Occipital lobe (tissue), 2 donors: Measurements from ENCODE around the gene SCN4B. TPM values are rescaled to one million over a fixed set of nuclear protein-coding genes. Genes with fewer than 3 reads are reported as not detected.

Experiments used
- DNase-seq: peaks from one replicate; lab custom pipeline; 2025; lab: John Stamatoyannopoulos, UW
- total RNA-seq: library from RNA; depleted of rRNA; stranded (reverse); fragments of >200 nt; gene quantifications from one replicate; pipeline ENCODE4 v1.2.3, GENCODE V29; 2014

SCN4B gene
- total RNA-seq, 1 donor from 2014 or later = 12.2 TPM

DNA sequence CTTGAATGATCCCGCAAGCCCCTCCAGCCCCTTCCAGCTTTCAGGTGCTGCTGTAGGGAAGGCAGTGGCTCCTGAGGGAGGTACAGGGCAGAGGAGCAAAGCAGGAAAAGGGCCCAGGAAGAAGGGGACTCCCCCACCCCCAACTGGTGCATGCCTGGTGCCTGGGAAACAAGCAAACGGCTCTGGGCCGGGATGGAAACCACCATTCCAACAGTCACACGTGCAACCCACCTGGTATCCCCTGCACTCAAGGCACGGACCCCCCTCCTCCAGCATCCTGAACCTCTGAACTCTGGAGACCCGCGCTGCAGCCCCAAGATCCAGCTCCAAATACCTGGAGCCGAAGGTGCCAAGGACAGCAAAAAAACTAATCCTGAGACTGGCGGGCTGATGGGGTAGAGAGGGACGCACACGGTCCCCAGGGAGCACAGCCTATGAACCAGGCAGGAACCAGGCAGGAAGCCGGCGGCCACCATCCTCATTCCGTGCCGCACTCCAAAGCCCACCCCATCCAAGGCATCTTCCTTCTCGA, 537 bp downstream of the SCN4B start:
- DNase-seq = no peak

DNA sequence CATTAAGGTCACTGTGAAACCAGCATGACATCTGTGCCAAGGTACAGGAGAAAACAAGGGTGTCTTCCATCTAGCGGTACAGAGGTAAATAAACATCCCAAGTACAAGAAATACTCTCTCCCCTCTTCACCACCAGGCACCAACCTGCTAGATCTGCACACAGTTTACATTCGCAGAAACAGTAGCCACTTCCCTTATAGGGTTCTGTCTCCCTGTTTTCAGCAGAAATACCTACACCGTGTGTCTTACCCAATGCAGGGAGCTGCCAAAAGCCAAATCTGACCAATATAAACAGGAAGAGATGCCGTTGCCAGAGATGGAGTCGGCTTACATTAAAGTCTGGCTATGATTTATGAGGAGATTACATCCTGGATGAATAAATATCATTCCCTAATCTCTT, 1.2 kb downstream of the SCN4B start:
- DNase-seq = no peak

DNA sequence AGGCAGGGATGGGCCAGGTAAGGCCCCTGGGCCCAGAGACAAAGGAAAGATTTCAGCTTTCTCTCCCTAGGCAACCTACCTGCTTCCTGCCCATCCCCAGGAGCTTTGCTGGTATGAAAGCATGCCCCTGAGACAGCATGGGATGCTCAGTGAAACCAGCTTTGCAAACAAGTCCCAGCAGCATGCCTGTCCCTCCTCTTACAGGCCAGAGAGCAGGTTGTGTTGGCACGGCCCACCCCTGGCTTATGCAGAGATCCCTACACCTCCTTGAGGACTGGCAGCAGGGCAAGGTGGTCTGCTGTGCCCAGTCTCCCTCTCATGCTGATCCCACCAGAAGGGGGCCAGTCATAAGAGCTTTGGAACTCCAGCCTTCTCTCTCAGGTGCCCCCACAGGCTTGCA, 3.1 kb downstream of the SCN4B start:
- no peak for DNase-seq

GRCh38 chr11:118148856-118149255, 3.8 kb downstream of the SCN4B start:
- no peak for DNase-seq

DNA sequence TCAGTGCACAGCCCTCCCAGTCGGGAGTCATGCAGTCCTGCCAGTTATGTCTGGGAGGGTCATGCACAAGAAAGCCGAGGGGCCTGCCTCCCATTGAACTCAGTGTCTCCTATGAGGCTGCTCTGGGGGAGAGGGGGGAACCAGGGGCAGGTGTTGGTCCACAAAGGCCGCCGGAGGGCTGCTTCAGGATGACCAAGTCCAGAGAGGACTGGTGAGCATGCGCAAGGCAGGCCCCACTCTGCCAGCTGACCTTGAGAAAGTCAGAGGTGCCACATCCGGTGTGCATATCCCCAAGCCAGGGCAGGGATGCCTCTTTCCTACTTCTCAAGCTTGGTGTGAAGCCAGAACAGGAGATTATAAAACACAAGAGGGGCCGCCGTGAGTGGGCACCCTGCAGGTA, 4.4 kb downstream of the SCN4B start:
- no peak for DNase-seq

- no peak for DNase-seq
These were observed 5.1 kb downstream of the SCN4B start for GRCh38 chr11:118147502-118147901.

DNA sequence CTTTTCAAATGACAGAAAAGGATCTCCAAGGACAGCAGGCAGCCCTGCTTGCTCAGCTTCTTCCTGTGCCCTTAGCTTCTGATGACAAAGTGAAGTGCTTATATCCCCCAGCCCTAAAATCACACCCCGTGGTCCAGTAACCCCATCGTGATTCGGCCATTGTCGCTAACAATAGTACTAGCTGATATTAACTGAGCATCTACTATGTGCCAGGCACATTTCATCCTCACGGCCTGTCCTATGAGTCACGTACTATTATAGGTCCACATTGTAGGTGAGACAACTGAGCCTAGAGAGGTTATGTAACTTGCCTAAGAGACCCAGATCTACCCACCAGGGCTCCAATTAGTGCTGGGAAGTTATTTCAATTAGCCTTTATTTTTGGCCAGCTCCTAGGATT, 6.1 kb downstream of the SCN4B start:
- DNase-seq = no peak

GRCh38 chr11:118145285-118146227, 7.1 kb downstream of the SCN4B start:
- peak; percentile 69 for DNase-seq

GRCh38 chr11:118144301-118145268, 8.0 kb downstream of the SCN4B start:
- no peak for DNase-seq

DNA sequence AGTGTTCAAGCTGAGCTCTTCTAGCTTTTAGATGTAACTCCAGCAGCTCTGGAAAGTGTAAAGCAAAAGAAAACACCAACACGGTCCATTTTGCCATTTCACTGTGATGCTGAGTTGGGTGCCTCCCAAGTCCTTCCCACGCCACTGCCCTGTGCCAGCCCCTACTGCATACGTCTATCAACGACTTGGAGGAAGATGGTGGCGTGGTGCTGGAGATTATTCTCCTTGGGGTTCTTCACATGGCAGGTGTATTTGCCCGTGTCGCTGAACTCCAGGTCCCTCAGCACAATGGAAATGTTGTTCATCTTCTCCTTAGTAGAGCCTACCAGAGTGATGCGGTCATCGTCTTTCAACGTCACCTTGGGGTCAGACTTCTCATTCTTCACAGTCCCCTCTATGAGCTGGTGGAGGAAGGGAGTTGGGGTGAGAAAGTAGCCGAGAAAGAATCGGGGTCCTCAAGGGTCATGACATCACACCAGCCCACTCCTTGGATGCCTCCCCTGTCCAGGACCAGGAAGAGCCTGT, 8.9 kb downstream of the SCN4B start:
- no peak for DNase-seq

GRCh38 chr11:118142809-118143208, 9.8 kb downstream of the SCN4B start:
- DNase-seq = no peak

DNA sequence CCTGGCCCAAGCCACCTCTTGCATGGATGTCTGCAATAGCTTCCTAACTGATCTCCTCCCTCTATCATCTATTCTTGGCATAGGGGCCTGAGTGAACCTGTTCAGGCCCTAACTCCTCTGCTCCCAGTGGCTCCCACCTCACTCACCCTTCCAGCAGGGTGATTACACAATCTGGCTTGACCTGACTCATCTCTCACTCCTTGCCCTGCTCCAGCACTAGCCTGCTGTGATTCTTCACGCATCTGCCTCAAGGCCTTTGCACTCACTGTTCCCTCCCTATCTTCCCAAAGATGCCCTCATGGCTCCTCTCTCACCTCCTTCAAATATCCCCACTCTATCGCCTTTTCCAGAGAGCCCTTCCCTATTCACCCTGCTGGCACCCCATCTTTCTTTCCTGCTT, 10.5 kb downstream of the SCN4B start:
- no peak for DNase-seq

DNA sequence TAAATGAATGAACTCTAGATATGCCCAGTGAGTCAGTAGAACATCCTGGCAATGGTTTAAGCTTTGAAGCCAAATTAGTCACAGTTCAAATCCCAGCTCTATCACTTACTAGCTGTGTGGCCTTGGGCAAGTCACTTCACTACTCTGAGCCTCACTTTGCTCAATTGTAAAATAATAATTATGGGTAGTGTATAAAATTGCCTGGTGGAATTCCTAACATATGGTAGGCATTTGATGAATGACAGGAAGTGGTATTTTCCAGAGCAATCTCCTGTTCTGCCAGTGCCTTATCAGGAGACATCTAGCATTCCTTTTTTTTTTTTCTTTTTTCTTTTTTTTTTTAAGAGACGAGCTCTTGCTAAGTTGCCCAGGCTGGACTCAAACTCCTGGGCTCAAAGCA, 13.0 kb downstream of the SCN4B start:
- no peak for DNase-seq

DNA sequence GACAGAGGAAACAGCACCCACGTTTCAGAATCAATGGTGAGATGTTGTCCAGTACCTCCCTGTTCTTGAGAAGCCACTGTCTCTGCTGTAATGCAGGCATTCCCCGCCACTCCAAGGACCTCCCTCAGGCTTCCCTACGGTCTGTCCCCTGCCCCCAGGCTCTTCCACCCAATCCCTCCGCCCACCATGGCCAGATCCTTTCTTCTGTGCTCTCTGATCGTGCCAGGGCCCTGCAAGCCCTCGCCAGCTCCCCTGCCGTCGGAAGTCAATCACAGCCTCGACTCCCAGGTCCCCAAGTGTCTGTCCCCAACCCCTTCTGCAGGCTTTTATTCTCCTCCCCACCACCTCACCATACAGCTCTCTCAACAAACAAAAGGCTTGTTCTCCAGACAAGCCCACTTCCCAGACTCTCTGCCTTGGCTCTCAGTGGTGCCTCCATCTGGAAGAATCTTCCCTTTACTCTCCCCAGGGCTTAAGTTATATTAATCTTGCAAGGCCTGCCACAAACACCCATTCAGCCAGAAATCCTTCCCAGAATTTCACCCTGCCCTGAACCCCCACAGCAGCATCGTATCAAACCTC, 13.7 kb downstream of the SCN4B start:
- DNase-seq = no peak

DNA sequence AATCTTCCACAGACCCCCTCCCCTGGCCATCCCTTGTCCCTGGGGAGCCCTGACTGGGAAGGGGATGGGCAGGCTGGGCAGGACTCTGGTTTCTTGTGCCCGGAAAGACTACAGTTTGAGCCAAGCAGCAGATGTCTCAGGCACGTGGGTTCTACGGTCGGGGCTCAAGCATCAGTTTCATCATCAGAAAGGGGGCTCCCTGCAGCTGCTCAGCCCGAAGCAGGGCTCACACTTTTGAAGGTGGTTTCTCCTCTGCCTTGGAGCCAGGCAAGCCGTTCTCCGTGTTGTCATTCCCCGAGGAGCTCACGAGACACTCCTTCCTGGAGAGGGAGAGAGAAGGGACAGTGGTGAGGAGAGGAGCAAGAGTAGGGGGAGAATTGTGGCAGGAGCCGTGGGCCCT, 15.8 kb downstream of the SCN4B start:
- DNase-seq = no peak

- no peak for DNase-seq
These were observed 16.3 kb downstream of the SCN4B start for GRCh38 chr11:118136341-118136740.

DNA sequence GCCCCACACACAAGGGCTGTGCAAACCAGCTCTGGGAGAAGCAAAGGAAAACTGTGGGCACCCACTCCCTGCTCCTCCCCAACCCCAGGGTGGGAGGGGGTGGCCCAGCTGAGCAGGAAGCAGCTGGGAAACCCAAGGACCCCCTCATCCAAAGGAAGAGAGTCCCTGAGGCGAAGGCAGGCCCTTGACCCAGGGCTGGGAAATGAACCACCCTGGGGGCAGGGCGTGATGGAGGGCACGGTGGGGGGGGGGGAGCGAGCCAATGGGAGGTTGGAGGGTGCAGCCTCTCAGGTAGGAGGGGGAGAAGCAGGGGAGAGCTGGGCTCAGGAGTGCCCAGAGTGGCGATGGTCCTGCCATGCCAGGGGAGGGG, 16.8 kb downstream of the SCN4B start:
- no peak for DNase-seq

- no peak for DNase-seq
These were observed 17.4 kb downstream of the SCN4B start for GRCh38 chr11:118135051-118135795.

DNA sequence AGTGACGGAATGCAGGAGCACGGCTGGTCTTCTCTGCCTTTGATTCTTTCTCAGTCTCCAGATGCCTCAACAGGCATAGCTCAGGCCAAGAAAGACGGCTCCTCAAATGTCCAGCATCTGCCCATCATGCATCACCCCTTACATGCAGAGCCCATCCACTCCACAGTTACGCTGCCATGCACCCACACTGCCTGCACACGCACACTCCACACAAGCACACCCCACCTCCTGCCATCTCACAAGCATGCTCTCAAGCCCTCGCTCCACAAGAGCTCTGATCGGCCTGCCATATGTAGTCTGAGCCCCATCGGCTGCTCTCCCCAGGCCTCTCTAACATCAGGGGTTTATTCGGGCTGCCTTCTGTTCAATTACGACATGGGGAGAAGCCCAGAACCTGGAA, 18.8 kb downstream of the SCN4B start:
- no peak for DNase-seq

DNA sequence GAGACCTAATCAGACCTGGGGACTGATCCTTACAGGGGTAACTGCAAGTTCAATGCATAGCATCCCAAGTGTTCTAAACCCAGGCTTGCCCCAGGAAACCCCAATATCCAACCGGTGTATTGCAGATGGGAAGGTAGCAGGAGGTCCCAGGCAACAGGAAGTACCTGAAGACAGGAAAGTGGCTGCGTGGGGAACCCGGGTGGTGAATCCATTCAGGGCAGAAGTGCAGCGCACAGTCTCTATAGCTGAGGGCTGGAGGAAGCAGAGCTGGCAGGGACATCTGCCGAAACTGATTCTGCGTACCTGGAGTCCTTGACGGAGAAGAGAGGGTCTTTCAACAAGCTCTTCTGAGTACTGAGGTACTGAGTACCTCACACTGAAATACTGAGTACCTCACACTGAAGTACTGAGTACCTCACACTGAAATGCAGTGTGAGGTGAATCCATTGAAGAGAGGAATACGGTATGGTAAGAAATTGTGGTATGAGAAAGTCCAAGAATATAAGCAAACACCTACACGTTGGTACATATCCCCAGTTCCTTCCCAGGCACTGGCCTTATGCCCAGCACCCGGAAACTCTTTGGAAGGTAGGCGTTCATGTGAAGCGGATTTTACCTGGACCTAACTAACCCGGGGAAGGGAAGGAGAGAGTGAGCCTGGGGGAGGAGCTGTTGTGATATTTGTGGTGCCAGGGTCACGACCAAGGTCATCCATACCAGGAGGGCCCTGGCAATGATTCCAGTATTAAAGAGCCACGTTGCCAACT, 20.1 kb downstream of the SCN4B start:
- no peak for DNase-seq
